ENCODE data around the gene EXOC6.
A peak's percentile ranks its signal among the peaks of the same experiment; 100 is the strongest.

The EXOC6 gene

DNA sequence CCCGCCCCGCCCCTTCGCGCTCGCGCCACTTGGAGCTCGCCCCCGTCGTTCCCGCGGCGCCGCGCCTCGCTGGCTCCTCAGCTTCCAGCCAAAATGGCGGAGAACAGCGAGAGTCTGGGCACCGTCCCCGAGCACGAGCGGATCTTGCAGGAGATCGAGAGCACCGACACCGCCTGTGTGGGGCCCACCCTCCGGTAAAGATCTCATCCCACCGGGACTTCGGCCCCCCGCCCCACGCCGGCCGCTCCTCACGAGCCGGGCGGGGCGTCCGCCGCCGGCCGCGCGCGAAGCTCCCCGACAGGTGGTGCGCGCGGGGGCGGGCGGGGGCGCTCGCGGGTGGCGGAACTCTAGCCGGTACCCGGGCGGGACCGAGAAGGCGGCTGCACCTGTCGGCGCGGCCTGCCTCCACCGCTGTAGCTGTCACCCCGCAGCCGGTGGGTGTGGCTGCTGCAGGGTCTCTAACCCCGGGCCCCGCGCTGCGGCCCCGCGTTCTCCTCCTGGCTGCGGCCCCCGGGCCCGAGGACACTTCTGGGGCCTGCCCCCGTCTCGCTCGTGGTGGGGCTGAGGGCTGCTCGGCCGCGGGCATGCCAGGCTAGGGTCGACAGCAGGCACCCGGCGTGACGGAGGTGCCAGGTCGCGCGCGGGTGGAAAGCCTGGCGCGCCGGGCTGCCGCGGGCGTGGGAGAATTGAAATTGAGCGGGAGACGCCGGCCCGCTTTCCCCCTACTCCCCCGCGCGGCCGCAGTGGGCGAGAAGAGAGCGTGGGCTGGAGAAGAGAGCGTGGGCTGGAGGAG, at the start of gene EXOC6:
TSS of gene EXOC6 (plus strand) at position 80 of the 793 bp plus-strand sequence. CDS start at position 94, 14 bp downstream.
- DNase-seq (ENCODE audit: low spot score): peak; percentile 89

DNA sequence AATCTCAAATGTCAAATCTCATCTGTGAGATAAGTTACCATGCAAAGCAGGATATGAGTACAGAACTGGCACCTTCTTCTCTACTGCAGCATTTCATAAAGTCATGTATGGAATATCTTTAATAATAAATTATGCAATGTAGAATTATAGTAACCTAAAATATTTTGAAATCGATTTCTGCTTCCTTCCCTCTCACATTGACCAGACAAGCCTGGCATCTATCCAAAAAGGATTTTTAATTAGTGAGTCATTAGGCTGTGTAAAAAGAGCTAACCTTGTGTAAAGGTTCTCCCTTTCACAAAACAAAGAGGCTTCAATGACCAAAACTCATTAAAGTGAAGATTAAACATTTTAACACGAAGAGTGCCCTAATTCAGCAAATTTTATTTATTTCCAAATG, 48.8 kb upstream of the EXOC6 start:
- no peak for DNase-seq (ENCODE audit: low spot score)

DNA sequence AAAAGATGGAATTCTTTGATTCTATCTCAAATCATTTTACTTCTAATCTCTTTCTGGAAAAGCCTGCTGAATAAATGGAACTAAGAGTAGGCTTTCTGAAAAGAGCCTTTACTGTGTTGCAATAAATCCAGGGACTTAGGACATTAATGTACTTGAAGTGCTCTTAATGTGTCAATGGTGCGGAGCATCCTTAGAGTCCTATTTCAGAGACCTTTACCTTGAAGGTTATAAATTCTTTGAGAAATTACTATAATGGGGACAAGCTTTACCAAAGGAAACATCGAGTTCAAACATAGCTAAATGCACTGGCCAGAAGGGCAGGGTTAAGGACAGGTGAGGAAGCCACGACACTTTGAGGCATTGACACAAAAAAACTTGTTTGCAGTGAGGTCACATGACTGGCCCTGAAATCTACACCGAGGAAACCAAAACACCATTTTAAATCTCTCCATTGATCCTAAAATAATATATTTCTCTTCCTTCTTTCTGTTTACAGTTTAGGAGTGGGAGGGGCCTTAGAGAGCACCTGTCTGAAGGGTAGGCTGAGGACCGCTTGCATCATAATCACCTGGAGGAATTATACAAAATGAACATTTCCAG, 48.1 kb upstream of the EXOC6 start:
- DNase-seq (ENCODE audit: low spot score): no peak

DNA sequence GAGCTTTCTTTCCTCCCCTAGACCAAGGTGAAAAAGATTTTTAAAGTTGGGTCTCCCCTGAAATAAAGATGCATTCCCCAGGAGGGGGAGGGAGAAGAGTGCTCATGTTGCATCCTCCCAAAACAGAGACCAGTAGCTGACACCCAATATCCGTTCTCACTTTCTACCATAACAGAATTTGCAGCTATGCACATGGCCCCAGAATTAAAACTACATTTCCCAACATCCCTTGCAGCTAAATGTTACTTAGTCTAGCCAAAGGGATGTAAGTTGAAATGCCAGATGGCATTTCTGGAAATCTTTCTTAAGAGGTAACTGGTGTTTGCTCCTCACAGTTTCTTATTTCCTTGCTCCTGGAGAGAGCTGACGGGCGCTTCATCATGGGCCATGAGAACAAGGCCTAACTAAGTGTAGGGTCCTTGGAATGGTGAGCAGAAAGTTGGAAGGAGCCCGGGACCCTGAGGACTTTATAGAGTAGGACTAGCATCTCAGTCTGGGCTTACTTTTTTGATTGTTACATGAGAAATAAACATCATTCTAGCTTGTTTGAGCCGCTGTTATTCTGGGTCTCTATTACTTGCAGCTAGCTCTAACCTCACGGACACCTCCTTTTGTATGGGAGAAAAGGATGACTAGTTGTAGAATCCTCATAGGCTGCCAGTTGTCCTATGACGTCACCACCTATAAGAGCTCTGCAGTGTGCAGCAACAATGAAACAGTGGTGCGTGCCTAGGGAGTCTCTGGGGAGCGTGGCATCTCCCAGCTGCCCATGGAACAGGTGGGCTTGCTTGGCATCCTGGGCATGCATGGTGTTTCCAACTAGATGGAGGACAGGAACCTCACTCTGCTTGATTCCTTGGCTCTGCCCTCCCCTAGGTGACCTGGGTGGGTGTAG, 46.1 kb upstream of the EXOC6 start:
- DNase-seq (ENCODE audit: low spot score): no peak

- no peak for DNase-seq (ENCODE audit: low spot score)
These were observed 38.5 kb upstream of the EXOC6 start for GRCh38 chr10:92809840-92810239.

GRCh38 chr10:92810934-92811532, 37.3 kb upstream of the EXOC6 start:
- no peak for DNase-seq (ENCODE audit: low spot score)

- no peak for DNase-seq (ENCODE audit: low spot score)
These were observed 36.3 kb upstream of the EXOC6 start for GRCh38 chr10:92811986-92812385.

DNA sequence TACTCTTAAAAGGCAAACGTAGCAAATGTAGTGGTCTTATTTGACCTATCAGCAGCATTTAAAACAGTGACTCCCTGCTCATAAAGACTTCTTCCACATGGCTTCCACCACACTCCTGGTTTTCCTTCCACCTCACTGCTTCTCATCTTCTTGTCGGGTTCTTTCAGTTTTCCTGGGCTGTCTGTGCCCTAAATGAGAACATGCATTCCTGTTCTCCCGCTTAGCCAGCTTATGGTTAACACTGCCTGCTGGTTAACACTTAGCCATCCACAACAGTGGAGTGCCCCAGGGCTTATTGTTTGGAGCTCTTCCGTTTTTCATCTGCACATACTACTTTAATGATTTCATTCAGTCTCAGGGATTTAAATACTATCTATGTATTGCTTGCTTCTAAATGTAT, 34.3 kb upstream of the EXOC6 start:
- DNase-seq (ENCODE audit: low spot score): no peak

DNA sequence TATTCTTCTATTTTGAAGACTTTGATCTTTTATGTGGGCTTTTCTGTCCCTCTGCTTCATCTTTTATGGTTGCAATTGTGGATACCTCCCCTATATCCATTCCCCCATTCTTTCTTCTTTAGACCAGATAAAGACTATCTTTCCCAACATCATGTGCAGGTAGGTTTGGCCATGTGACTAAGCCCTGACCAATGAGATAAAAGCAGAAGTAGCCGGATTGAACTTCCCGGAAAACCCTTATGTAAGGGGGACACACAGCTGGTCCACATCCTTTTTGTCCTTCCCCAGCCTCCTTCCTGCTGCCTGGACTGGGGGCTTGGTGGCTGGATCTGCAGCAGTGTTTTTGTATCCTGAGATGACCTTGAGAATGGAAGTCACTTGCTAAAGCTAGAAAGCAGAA, 33.5 kb upstream of the EXOC6 start:
- DNase-seq (ENCODE audit: low spot score): no peak

- no peak for DNase-seq (ENCODE audit: low spot score)
These were observed 32.2 kb upstream of the EXOC6 start for GRCh38 chr10:92816091-92816531.

DNA sequence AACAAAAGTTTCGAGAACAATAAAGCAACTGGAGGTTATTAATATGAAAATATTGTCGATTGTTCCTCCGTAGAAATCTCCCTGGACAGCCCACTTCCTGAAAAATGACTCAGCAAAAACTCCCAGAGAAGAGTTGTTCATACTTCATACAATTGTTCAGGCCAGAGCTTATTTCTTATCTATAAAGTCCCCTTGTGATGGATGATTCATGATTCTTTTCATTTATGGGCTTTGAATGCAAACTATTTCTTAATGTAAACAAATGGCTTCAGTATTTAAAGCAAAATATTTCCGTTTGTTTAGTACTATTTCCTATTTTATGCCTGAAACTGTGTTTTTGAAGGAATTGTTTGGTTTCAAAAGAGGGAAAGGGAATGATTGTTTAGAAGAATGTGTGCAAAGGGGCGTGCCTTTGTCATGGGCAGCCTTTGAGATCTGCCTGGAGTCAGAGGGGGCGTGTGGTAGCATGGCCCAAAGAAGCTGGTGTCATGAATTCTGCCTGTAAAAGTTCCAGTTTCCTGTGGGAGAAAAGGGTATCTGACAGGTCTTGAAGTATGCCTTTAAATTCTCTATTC, 26.2 kb upstream of the EXOC6 start:
- DNase-seq (ENCODE audit: low spot score): no peak

DNA sequence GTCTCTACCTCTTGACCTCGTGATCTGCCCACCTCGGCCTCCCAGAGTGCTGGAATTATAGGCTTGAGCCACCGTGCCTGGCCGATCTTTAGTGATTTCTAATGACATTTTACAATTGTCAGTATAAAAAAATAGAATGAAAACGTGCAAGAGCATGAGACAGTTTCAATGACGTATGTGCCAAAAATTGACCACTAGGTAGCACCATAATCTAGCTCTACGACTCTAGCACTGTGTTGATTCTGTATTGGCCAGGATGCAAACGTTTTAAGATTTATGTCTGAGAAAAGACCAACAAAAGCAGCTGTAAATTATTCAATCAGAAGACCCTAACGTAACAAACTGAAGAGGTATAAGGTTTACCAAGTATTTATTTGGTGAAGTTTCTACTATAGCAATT, 25.4 kb upstream of the EXOC6 start:
- DNase-seq (ENCODE audit: low spot score): peak; percentile 27

- DNase-seq (ENCODE audit: low spot score): no peak
These were observed 22.3 kb upstream of the EXOC6 start for GRCh38 chr10:92826061-92826460.

DNA sequence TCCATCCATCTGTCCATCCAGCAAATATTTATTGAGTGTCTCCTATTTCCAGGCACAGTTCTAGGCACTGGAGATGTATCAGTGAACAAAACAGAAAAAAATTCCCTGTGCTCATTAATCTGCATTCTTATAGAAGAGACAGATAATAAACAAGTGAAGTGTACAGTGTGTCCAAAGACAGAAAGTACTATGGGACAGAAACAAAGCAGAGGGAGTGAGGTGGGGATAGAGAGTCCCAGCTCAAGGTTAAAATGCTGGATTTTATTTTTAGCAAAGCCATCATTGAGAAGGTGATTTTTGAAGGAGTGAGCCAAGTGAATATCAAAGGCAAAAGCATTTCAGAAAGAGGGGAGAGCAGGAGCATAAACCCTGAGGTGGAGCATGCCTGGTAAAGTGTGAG, 21.8 kb upstream of the EXOC6 start:
- no peak for DNase-seq (ENCODE audit: low spot score)

GRCh38 chr10:92829042-92829785, 19.1 kb upstream of the EXOC6 start:
- no peak for DNase-seq (ENCODE audit: low spot score)

DNA sequence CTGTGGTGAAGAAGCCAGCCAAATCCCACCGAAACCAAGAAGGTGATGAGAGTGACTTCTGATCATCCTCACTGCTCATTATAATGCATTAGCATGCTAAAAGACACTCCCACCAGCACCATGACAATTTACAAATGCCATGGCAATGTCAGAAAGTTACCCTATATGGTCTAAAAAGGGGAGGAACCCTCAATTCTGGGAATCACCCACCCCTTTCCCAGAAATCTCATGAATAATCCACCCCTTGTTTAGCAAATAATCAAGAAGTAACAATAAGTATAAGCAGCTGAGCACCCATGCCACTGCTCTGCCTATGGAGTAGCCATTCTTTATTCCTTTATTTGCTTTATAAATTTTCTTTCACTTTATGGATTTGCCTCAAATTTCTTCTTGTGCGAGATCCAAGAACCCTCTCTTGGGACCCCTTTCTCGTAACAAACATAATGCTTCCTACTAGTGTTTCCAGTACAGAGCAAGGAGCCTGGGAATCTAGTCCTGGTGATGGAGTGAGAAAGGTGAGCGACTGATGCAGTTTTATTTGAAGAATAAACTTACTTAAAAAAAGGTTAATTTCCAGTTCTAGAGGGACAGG, 18.4 kb upstream of the EXOC6 start:
- no peak for DNase-seq (ENCODE audit: low spot score)

- DNase-seq (ENCODE audit: low spot score): peak; percentile 54
These were observed 17.6 kb upstream of the EXOC6 start for GRCh38 chr10:92830478-92831389.

- no peak for DNase-seq (ENCODE audit: low spot score)
These were observed 16.2 kb upstream of the EXOC6 start for GRCh38 chr10:92832121-92832520.

DNA sequence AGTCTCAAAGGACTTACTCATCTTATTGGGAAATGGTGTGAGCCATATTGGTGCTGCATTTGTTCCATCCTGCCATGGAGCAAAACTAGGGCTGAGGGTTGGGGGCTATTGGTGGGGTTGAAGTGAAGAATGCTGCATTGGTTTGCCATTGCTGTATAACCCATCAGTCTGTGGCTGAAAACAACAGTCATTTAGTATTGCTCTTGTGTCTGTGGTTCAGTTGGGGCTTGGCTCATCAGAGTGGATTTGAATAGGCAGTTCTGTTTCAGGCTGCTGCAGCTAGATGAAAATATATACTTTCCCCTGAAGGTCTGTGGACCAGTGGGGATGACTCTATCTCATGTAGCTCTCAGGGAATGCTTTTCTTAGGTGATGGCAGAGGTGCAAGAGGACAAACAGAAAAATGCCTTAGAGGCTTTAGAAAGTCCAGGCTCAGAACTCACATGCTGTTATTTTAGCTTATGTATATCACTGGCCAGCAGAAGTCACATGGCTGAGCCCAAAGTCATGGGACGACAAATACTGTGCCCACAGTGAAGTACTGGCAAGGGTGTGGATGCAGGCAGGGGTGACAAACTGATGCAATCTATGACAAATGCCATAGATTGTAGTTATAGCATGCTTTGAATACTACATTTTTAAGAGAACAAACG, 15.2 kb upstream of the EXOC6 start:
- DNase-seq (ENCODE audit: low spot score): no peak
